Mucosa of descending colon (tissue), 3 donors: Measurements from ENCODE around the gene MBTPS1. TPM values are rescaled to one million over a fixed set of nuclear protein-coding genes. Genes with fewer than 3 reads are reported as not detected.
"Not testable (repeated sequence)": the region's sequence is repeated elsewhere in the genome, so short reads cannot be mapped to it uniquely, and the experiment has no call there.

Experiments used
- ATAC-seq: fragments of 200-7000 bp; cut with Tn5 transposase; one replicate; pipeline ENCODE4 v1.9.1; 2020; ENCODE audit warnings: mild to moderate bottlenecking, moderate library complexity
- DNase-seq, 3 donors: peaks; one replicate each; pipeline ENCODE4 v3.0.0-alpha.2; 2020
- H3K36me3 ChIP-seq: fragments of 200-600 bp; one replicate; pipeline ENCODE4 v1.8.0; 2021; ENCODE audit warnings: low read depth, mild to moderate bottlenecking
- H3K4me1 ChIP-seq: fragments of 200-600 bp; one replicate; pipeline ENCODE4 v1.8.0; 2021; ENCODE audit warnings: low read depth, mild to moderate bottlenecking
- H3K4me3 ChIP-seq: fragments of 200-600 bp; one replicate; pipeline ENCODE4 v1.8.0; 2021; ENCODE audit warnings: mild to moderate bottlenecking
- H3K9me3 ChIP-seq: fragments of 200-600 bp; one replicate; pipeline ENCODE4 v1.8.0; 2021; ENCODE audit warnings: mild to moderate bottlenecking
- CTCF ChIP-seq: fragments of 200-600 bp; IDR thresholded peaks from one replicate; pipeline ENCODE4 v1.8.0; 2022; ENCODE audit warnings: antibody characterized with exemption, mild to moderate bottlenecking
- intact Hi-C, 2 donors: fragments of 100-400 bp; cut with DNase I in 1 of 2; cut with micrococcal nuclease in 1 of 2; formaldehyde crosslinking; loops; one replicate each; pipeline versions ENCODE4 v1.11.0 to v1.11.1; 2022; cut with DNase I, micrococcal nuclease
- total RNA-seq, 3 donors: library from RNA; stranded (reverse); fragmentation: NEBNext Ultra II Directional in 2 of 3; extraction: Animal tissue kit (Norgen Biotek cat#: 25700) in 2 of 3; gene quantifications; one replicate each; pipeline versions ENCODE4 v1.2.1 to v1.2.4, GENCODE V29; 2021 to 2023
- donor health status: DM: no; HTN: no; CAD: no; lungs with moderate emphysema.
- donor health status: DM: no; HTN: no; CAD: no.
- donor health status: DM: no; HTN: yes; CAD: no.

Gene MBTPS1
- total RNA-seq, 3 donors from 2014 or later, result 66.1 to 97.0 (median 93.4) TPM

DNA sequence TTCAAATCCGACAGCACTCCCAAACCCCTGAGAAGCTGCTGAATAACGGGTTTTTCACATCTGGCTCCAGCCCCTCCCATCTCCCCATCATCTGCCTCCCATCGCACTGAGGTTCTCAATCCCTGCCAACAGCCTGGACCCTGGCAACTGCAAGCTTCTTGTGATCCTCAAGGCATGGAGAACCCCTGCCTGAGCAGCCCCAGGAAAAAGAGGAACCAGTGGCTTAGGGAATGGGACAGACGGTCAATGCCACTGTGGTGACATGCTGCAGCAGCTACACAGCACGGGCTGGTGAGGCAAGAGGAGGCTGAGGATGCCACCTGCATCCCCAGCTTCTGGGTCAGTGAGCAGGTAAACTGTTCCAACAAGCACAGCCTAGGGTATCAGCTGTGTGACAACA is 3.3 kb upstream of the MBTPS1 start:
- no peak for ATAC-seq
- H3K4me1 ChIP-seq, result peaks cover 11% of the 10 kb centered on the region

GRCh38 chr16:84119368-84119767 is 2.6 kb upstream of the MBTPS1 start:
- TF ChIP-seq CTCF, result no peak
- intact Hi-C loops, result no loop called here

More for the DNA sequence above, 3.3 kb upstream of the MBTPS1 start:
- intact Hi-C loops, result no loop called here
- Histone ChIP-seq H3K36me3 (no peaks in the 10 kb centered on the region), H3K9me3 (no peaks in the 10 kb centered on the region), H3K4me3 (no peak overlapping the region)
- TF ChIP-seq CTCF, result no peak
- DNase-seq, result no peak

GRCh38 chr16:84118315-84118714 is 1.6 kb upstream of the MBTPS1 start:
- H3K36me3 ChIP-seq, H3K4me3 ChIP-seq, DNase-seq, intact Hi-C loops, ATAC-seq, H3K9me3 ChIP-seq: not testable (repeated sequence)
- peaks cover 13% of the 10 kb centered on the region for H3K4me1 ChIP-seq

More at GRCh38 chr16:84119368-84119767, 2.6 kb upstream of the MBTPS1 start:
- ATAC-seq (no peak), DNase-seq (no peak)
- Histone ChIP-seq H3K36me3 (no peaks in the 10 kb centered on the region), H3K4me1 (peaks cover 13% of the 10 kb centered on the region), H3K4me3 (no peak overlapping the region), H3K9me3 (no peaks in the 10 kb centered on the region)

- H3K4me1 ChIP-seq, result peaks cover 13% of the 10 kb centered on the region
- intact Hi-C loops, result no loop called here
- peak overlapping the region; percentile 76 for H3K4me3 ChIP-seq
- DNase-seq (no peak), ATAC-seq (peak; percentile 4)
- TF ChIP-seq CTCF, result no peak
- H3K36me3 ChIP-seq, result no peaks in the 10 kb centered on the region
- H3K9me3 ChIP-seq, result no peaks in the 10 kb centered on the region
Measured at GRCh38 chr16:84117494-84117843, 727 bp upstream of the MBTPS1 start.

GRCh38 chr16:84115919-84116719 is 623 bp downstream of the MBTPS1 start:
- DNase-seq (peak in 1 of 3 donors; percentile 71), ATAC-seq (peak; percentile 54)
- peaks cover 16% of the 10 kb centered on the region for H3K4me1 ChIP-seq
- H3K4me3 ChIP-seq, result peak overlapping the region; percentile 76
- H3K36me3 ChIP-seq, result no peaks in the 10 kb centered on the region
- no peak for TF ChIP-seq CTCF
- H3K9me3 ChIP-seq, result no peaks in the 10 kb centered on the region
- intact Hi-C loops, result no loop called here

- intact Hi-C loops, ATAC-seq: not testable (repeated sequence)
Measured at GRCh38 chr16:84111949-84112348, 4.8 kb downstream of the MBTPS1 start.

More at GRCh38 chr16:84111949-84112348, 4.8 kb downstream of the MBTPS1 start:
- not testable (repeated sequence) for H3K4me3 ChIP-seq, DNase-seq, H3K9me3 ChIP-seq, H3K36me3 ChIP-seq
- H3K4me1 ChIP-seq, result peaks cover 12% of the 10 kb centered on the region
